Type B pancreatic cell (in vitro differentiated cells): ENCODE data around the gene NR5A2. TPM values are rescaled to one million over a fixed set of nuclear protein-coding genes. Genes with fewer than 3 reads are reported as not detected.

Experiments
- DNase-seq: peaks from one replicate; pipeline ENCODE4 v3.0.0; 2021; ENCODE audit warnings: mixed read lengths; ENCODE audit not compliant: unreplicated experiment; ENCODE audit errors: extremely low spot score
- H3K27ac Mint-ChIP-seq: 2 replicates; pipeline ENCODE4 v1.8.0; 2021; ENCODE audit warnings: mild to moderate bottlenecking, mixed read lengths
- H3K27me3 Mint-ChIP-seq: 2 replicates; pipeline ENCODE4 v1.8.0; 2021; ENCODE audit warnings: mixed read lengths
- H3K36me3 Mint-ChIP-seq: 2 replicates; pipeline ENCODE4 v1.8.0; 2021; ENCODE audit warnings: mixed read lengths
- H3K4me1 Mint-ChIP-seq: one replicate; pipeline ENCODE4 v1.8.0; 2021; ENCODE audit warnings: mixed read lengths; ENCODE audit not compliant: unreplicated experiment
- H3K4me3 Mint-ChIP-seq: 2 replicates; pipeline ENCODE4 v1.8.0; 2021; ENCODE audit warnings: mild to moderate bottlenecking, mixed read lengths
- H3K9me3 Mint-ChIP-seq: 2 replicates; pipeline ENCODE4 v1.8.0; 2021; ENCODE audit warnings: mixed read lengths
- CTCF ChIP-seq: fragments of 200-600 bp; sonication (generic); conservative IDR thresholded peaks from 2 replicates; pipeline ENCODE4 v1.5.0; 2021; ENCODE audit warnings: antibody characterized with exemption, mild to moderate bottlenecking
- total RNA-seq: library from RNA; stranded (reverse); gene quantifications from 2 replicates; pipeline ENCODE4 v1.2.1, GENCODE V29; 2021; ENCODE audit warnings: low replicate concordance

The NR5A2 gene
- total RNA-seq, 1 donor from 2014 or later, result 3.5 TPM

- no peaks in the 10 kb centered on the region for H3K4me1 Mint-ChIP-seq
- H3K9me3 Mint-ChIP-seq, result peaks cover 7% of the 10 kb centered on the region
- no peaks in the 10 kb centered on the region for H3K36me3 Mint-ChIP-seq
- H3K27me3 Mint-ChIP-seq, result peaks cover 3% of the 10 kb centered on the region
- no peak for TF ChIP-seq CTCF
- H3K4me3 Mint-ChIP-seq, result no peak overlapping the region
- no peak overlapping the region for H3K27ac Mint-ChIP-seq
- no peak for DNase-seq
These were observed 185.9 kb downstream of the NR5A2 start for GRCh38 chr1:200213392-200213791.

- Mint-ChIP-seq H3K9me3 (peaks cover 7% of the 10 kb centered on the region), H3K4me1 (no peaks in the 10 kb centered on the region), H3K4me3 (no peak overlapping the region), H3K36me3 (no peaks in the 10 kb centered on the region), H3K27me3 (peaks cover 3% of the 10 kb centered on the region), H3K27ac (no peak overlapping the region)
- DNase-seq, result no peak
- no peak for TF ChIP-seq CTCF
These were observed 186.4 kb downstream of the NR5A2 start for GRCh38 chr1:200213921-200214320.

GRCh38 chr1:200215350-200215749, 187.8 kb downstream of the NR5A2 start:
- DNase-seq, result no peak
- H3K9me3 Mint-ChIP-seq, result peaks cover 7% of the 10 kb centered on the region
- TF ChIP-seq CTCF, result no peak
- no peaks in the 10 kb centered on the region for H3K4me1 Mint-ChIP-seq
- no peaks in the 10 kb centered on the region for H3K36me3 Mint-ChIP-seq
- no peak overlapping the region for H3K4me3 Mint-ChIP-seq
- peaks cover 3% of the 10 kb centered on the region for H3K27me3 Mint-ChIP-seq
- no peak overlapping the region for H3K27ac Mint-ChIP-seq

DNA sequence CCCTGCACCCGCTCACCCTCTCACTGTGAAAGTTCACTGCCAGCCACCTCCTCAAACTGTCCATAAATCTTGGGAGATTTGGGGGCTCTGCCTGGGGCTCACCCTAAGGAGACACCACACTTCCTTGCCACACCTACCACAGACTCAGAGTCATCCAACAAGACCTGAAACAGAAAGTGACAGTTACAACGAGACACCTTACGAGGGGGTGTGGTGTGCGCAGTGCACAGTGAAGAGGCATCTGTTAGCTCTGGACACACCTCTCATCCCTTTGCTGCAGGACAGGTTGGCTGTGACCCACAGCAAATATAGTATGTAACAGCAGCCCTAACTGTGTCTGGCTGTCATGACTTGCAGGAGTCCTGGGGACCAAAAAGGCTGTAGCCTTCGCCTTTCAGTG, 190.2 kb downstream of the NR5A2 start:
- Mint-ChIP-seq H3K27me3 (peaks cover 3% of the 10 kb centered on the region), H3K9me3 (peaks cover 7% of the 10 kb centered on the region), H3K36me3 (no peaks in the 10 kb centered on the region), H3K4me3 (no peak overlapping the region), H3K27ac (peak overlapping the region; percentile 16), H3K4me1 (no peaks in the 10 kb centered on the region)
- no peak for DNase-seq
- no peak for TF ChIP-seq CTCF

DNA sequence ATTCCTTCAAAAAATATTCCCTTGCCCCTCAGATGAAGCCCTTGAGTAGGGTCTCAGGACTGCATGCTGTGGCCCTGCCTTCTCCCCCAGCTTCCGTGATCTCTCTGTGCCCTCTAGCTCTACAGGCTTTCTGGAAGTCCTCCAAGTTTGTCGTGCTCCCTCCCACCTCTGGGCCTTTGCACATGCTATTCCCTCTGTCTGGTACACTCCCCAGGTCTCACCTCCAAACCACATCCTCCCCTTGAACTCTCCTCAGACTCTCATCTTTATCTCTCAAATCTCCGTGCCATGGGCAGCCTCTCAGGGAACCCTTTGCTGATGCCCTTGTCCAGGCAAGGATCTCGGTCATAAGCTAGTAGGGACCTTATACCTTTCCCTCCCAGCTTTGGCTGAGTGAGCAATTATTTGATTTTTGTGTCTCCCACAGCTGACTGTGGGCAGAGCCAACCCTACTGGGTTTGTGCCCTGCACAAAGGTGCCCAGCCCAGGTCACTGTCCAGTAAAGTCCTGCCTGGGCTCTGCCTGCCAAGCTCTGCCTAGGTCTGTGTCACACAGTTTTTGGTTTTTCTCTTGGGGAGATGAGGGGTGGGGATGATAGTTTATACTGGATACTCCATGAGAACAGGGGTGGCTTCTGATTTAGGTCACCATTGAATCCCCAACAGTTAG, 194.2 kb downstream of the NR5A2 start:
- no peaks in the 10 kb centered on the region for H3K9me3 Mint-ChIP-seq
- no peaks in the 10 kb centered on the region for H3K36me3 Mint-ChIP-seq
- TF ChIP-seq CTCF, result no peak
- peaks cover 4% of the 10 kb centered on the region for H3K4me1 Mint-ChIP-seq
- no peak overlapping the region for H3K4me3 Mint-ChIP-seq
- no peak for DNase-seq
- peaks cover 8% of the 10 kb centered on the region for H3K27me3 Mint-ChIP-seq
- H3K27ac Mint-ChIP-seq, result no peak overlapping the region
